BLaER1 (cell line): ENCODE measurements around the gene GOLGA8J.
"Not testable (repeated sequence)": the region's sequence is repeated elsewhere in the genome, so short reads cannot be mapped to it uniquely, and the experiment has no call there.

ENCODE experiments used
- H3K27ac ChIP-seq: shearing (Covaris generic); formaldehyde crosslinking; 2 replicates; pipeline ENCODE4 v1.8.1; 2022
- H3K27me3 ChIP-seq: shearing (Covaris generic); formaldehyde crosslinking; 2 replicates; pipeline ENCODE4 v1.8.1; 2022
- H3K36me3 ChIP-seq: shearing (Covaris generic); formaldehyde crosslinking; 2 replicates; pipeline ENCODE4 v1.8.1; 2022
- H3K4me1 ChIP-seq: shearing (Covaris generic); formaldehyde crosslinking; 2 replicates; pipeline ENCODE4 v1.8.1; 2022
- H3K4me2 ChIP-seq: shearing (Covaris generic); formaldehyde crosslinking; 2 replicates; pipeline ENCODE4 v1.8.1; 2022
- H3K4me3 ChIP-seq: shearing (Covaris generic); formaldehyde crosslinking; 2 replicates; pipeline ENCODE4 v1.8.1; 2022
- H3K9ac ChIP-seq: shearing (Covaris generic); formaldehyde crosslinking; 2 replicates; pipeline ENCODE4 v1.8.1; 2022
- H3K9me3 ChIP-seq: shearing (Covaris generic); formaldehyde crosslinking; 2 replicates; pipeline ENCODE4 v1.8.1; 2022
- H4K20me1 ChIP-seq: shearing (Covaris generic); formaldehyde crosslinking; 2 replicates; pipeline ENCODE4 v1.8.1; 2022

Gene GOLGA8J

GRCh38 chr15:30110591-30110990 is 27.8 kb downstream of the GOLGA8J start:
- not testable (repeated sequence) for H3K4me3 ChIP-seq, H3K4me1 ChIP-seq, H4K20me1 ChIP-seq, H3K36me3 ChIP-seq, H3K9ac ChIP-seq, H3K27ac ChIP-seq, H3K27me3 ChIP-seq, H3K9me3 ChIP-seq, H3K4me2 ChIP-seq

DNA sequence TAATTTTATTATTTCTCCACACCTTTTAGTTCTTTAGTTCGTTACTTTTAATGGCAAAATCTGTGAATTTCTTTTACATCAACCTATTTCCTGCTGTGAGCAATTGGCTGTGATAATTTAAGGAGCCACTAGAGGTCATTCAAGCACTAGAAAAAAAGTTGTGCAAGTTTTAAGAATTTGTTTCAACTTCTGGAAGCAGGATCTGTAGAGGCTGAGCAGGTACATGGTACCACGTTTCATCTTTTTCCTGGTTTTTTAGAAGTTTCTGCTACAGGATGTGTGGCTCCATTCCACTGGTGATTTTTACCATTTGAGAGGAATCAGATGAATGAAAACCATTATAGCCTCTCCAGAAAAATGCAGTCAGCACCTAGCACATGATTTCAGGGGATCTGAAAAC is 47.3 kb downstream of the GOLGA8J start:
- H3K4me2 ChIP-seq, H3K27me3 ChIP-seq, H3K36me3 ChIP-seq, H4K20me1 ChIP-seq, H3K9me3 ChIP-seq, H3K27ac ChIP-seq, H3K4me1 ChIP-seq, H3K9ac ChIP-seq, H3K4me3 ChIP-seq: not testable (repeated sequence)

GRCh38 chr15:30134751-30135150 is 52.0 kb downstream of the GOLGA8J start, which contains the start of gene GOLGA8T:
TSS of gene GOLGA8T (plus strand) at chr15:30135051. CDS start at chr15:30135149, 98 bp downstream.
- H3K4me1 ChIP-seq, H3K4me2 ChIP-seq, H3K4me3 ChIP-seq, H4K20me1 ChIP-seq, H3K36me3 ChIP-seq, H3K9me3 ChIP-seq, H3K27me3 ChIP-seq, H3K9ac ChIP-seq, H3K27ac ChIP-seq: not testable (repeated sequence)
